T-cell (primary cell): ENCODE data around the gene TPRX1. TPM values are rescaled to one million over a fixed set of nuclear protein-coding genes. Genes with fewer than 3 reads are reported as not detected.
"Not testable (repeated sequence)": the region's sequence is repeated elsewhere in the genome, so short reads cannot be mapped to it uniquely, and the experiment has no call there.

Experiments used
- ATAC-seq, 4 experiments: fragments of 200-7000 bp in 3 of 4; fragments of 150-1000 bp in 1 of 4; cut with Tn5 transposase; replicated peaks in 1 of 4; 1 replicate in 3 of 4; 2 replicates in 1 of 4; pipeline ENCODE4 v1.10.0; 2021; ENCODE audit warnings: moderate library complexity in 3 of 4, mild to moderate bottlenecking in 2 of 4, moderate number of reproducible peaks in 1 of 4
- CTCF ChIA-PET, 2 donors: fragments of 300-600 bp; sonication (Branson Sonifier 250); formaldehyde crosslinking; loops; one replicate each; lab custom pipeline; 2022; ENCODE audit warnings: antibody characterized with exemption in 2 of 2; lab: Charles Lee
- POLR2A ChIA-PET, 2 donors: fragments of 300-600 bp; sonication (Branson Sonifier 250); formaldehyde crosslinking; loops; one replicate each; lab custom pipeline; 2022; ENCODE audit warnings: antibody characterized with exemption in 2 of 2; lab: Charles Lee
- DNase-seq, 35 experiments: peaks; one replicate each; pipeline versions ENCODE4 v3.0.0 to v3.0.0-alpha.2; 2013 to 2023
- H3K27ac ChIP-seq: one replicate; pipeline ENCODE4 v1.5.1; 2013; ENCODE audit warnings: low read length
- H3K27me3 ChIP-seq, 2 experiments: replicated peaks in 1 of 2; 1 replicate in 1 of 2; 2 replicates in 1 of 2; pipeline versions ENCODE4 v1.6.1 to v1.7.0; 2013; ENCODE audit warnings: low read length in 1 of 2, mixed read lengths in 1 of 2; ENCODE audit not compliant: control insufficient read depth in 2 of 2, insufficient read depth in 2 of 2; ENCODE audit errors: extremely low read depth in 1 of 2
- H3K36me3 ChIP-seq, 2 donors: 1 replicate in 1 of 2; 2 replicates in 1 of 2; pipeline versions ENCODE4 v1.6.1 to v1.7.0; 2013; ENCODE audit warnings: low read length in 1 of 2; ENCODE audit not compliant: control insufficient read depth in 2 of 2, insufficient read depth in 1 of 2; ENCODE audit errors: extremely low read depth in 1 of 2
- H3K4me1 ChIP-seq, 2 experiments: 1 replicate in 1 of 2; 2 replicates in 1 of 2; pipeline versions ENCODE4 v1.6.1 to v1.7.0; 2013; ENCODE audit warnings: low read length in 2 of 2, mixed read lengths in 1 of 2; ENCODE audit not compliant: insufficient read depth in 2 of 2, control insufficient read depth in 1 of 2; ENCODE audit errors: extremely low read depth in 1 of 2
- H3K4me3 ChIP-seq, 2 donors: 1 replicate in 1 of 2; 2 replicates in 1 of 2; pipeline versions ENCODE4 v1.5.1 to v1.7.0; 2013; ENCODE audit warnings: mild to moderate bottlenecking in 2 of 2, low read length in 1 of 2, moderate library complexity in 1 of 2; ENCODE audit not compliant: control insufficient read depth in 1 of 2; ENCODE audit errors: extremely low read depth in 1 of 2
- H3K9me3 ChIP-seq: 2 replicates; pipeline ENCODE4 v1.7.0; 2013
- H3K27ac Mint-ChIP-seq, 2 donors: one replicate each; pipeline ENCODE4 v1.8.0; 2020 to 2021; ENCODE audit warnings: mild to moderate bottlenecking in 2 of 2, mixed read lengths in 2 of 2
- H3K27me3 Mint-ChIP-seq, 2 donors: one replicate each; pipeline ENCODE4 v1.8.0; 2021 to 2022; ENCODE audit warnings: mixed read lengths in 2 of 2
- H3K36me3 Mint-ChIP-seq: one replicate; pipeline ENCODE4 v1.8.0; 2021; ENCODE audit warnings: mixed read lengths
- H3K4me1 Mint-ChIP-seq, 3 donors: one replicate each; pipeline ENCODE4 v1.8.0; 2020 to 2022; ENCODE audit warnings: mixed read lengths in 3 of 3, mild to moderate bottlenecking in 1 of 3
- H3K4me3 Mint-ChIP-seq, 3 donors: one replicate each; pipeline ENCODE4 v1.8.0; 2020 to 2022; ENCODE audit warnings: mild to moderate bottlenecking in 3 of 3, mixed read lengths in 3 of 3, moderate library complexity in 3 of 3
- H3K9me3 Mint-ChIP-seq, 3 donors: one replicate each; pipeline ENCODE4 v1.8.0; 2020 to 2022; ENCODE audit warnings: mixed read lengths in 3 of 3
- WGBS: methylation state at CpG from one replicate; pipeline ENCODE4 v1.1.5; 2013; ENCODE audit warnings: missing lambda C conversion rate; ENCODE audit not compliant: insufficient coverage; 5-methylcytosine and 5-hydroxymethylcytosine counted together
- total RNA-seq, 35 experiments: library from RNA in 6 of 35; stranded (reverse) in 6 of 35; fragments of 120-200 nt in 1 of 35; gene quantifications; one replicate each; pipeline versions ENCODE4 v1.2.1 to v1.2.4 and lab custom pipeline; 2013 to 2026

The TPRX1 gene
- total RNA-seq, 5 donors from 2014 or later (not counting 1 experiment from before 2014, with no cell fraction given) = not detected

- no peaks in the 10 kb centered on the region for H3K36me3 ChIP-seq
- no peak overlapping the region for H3K27ac Mint-ChIP-seq
- no peaks in the 10 kb centered on the region for H3K4me1 ChIP-seq
- DNase-seq (no peak), ATAC-seq (no peak)
- H3K27me3 ChIP-seq = peaks cover 3 to 55% of the 10 kb centered on the region in 2 experiments
- peaks cover 44 to 47% of the 10 kb centered on the region in 2 donors for H3K27me3 Mint-ChIP-seq
- ChIA-PET CTCF (interaction anchor here in 1 of 2 donors (0.6 kb wide), 1 partner anchor 21 kb away, joined by 3 read pairs; no protein-coding TSS in a partner anchor), POLR2A (no interaction called here)
- no peaks in the 10 kb centered on the region for H3K9me3 ChIP-seq
- H3K9me3 Mint-ChIP-seq = no peaks in the 10 kb centered on the region
- H3K4me1 Mint-ChIP-seq = peaks cover 0 to 4% (median 0%) of the 10 kb centered on the region in 3 donors
- H3K4me3 ChIP-seq = no peak overlapping the region
- H3K27ac ChIP-seq = no peak overlapping the region
- no peaks in the 10 kb centered on the region for H3K36me3 Mint-ChIP-seq
- WGBS = 73% methylated on average over 2 of the region's 2 CpGs
- H3K4me3 Mint-ChIP-seq = no peak overlapping the region
Measured at GRCh38 chr19:47820410-47820809, 16.1 kb upstream of the TPRX1 start.

GRCh38 chr19:47819858-47820257 is 15.5 kb upstream of the TPRX1 start:
- Histone ChIP-seq H3K36me3 (no peaks in the 10 kb centered on the region), H3K4me1 (no peaks in the 10 kb centered on the region), H3K9me3 (no peaks in the 10 kb centered on the region), H3K27ac (no peak overlapping the region), H3K27me3 (peaks cover 3 to 52% of the 10 kb centered on the region in 2 experiments), H3K4me3 (no peak overlapping the region)
- no peak overlapping the region for H3K4me3 Mint-ChIP-seq
- H3K27ac Mint-ChIP-seq = no peak overlapping the region
- H3K9me3 Mint-ChIP-seq = no peaks in the 10 kb centered on the region
- ChIA-PET CTCF (no interaction called here), POLR2A (no interaction called here)
- no peaks in the 10 kb centered on the region for H3K36me3 Mint-ChIP-seq
- DNase-seq (no peak), ATAC-seq (no peak)
- H3K27me3 Mint-ChIP-seq = peaks cover 44 to 47% of the 10 kb centered on the region in 2 donors
- H3K4me1 Mint-ChIP-seq = peaks cover 0 to 4% (median 0%) of the 10 kb centered on the region in 3 donors
- 16% methylated on average over 5 of the region's 10 CpGs for WGBS

- POLR2A ChIA-PET, H3K27ac ChIP-seq, H3K36me3 Mint-ChIP-seq, H3K4me1 ChIP-seq, ATAC-seq, DNase-seq, H3K4me1 Mint-ChIP-seq, H3K9me3 Mint-ChIP-seq, H3K27ac Mint-ChIP-seq, H3K4me3 Mint-ChIP-seq, H3K36me3 ChIP-seq, H3K4me3 ChIP-seq, H3K9me3 ChIP-seq: not testable (repeated sequence)
- WGBS = 100% methylated on average over 1 of the region's 1 CpG
- peaks cover 3 to 51% of the 10 kb centered on the region in 2 experiments for H3K27me3 ChIP-seq
- H3K27me3 Mint-ChIP-seq = peaks cover 48% of the 10 kb centered on the region in 2 donors
- CTCF ChIA-PET = interaction anchor here in 1 of 2 donors (0.5 kb wide), 1 partner anchor 51 kb away, joined by 3 read pairs; no protein-coding TSS in a partner anchor
Measured at GRCh38 chr19:47818221-47818620, 13.9 kb upstream of the TPRX1 start.

GRCh38 chr19:47816270-47816669 is 11.9 kb upstream of the TPRX1 start:
- H3K4me3 Mint-ChIP-seq, H3K27ac Mint-ChIP-seq, H3K27ac ChIP-seq, H3K4me1 ChIP-seq, H3K36me3 Mint-ChIP-seq, ATAC-seq, H3K9me3 ChIP-seq, POLR2A ChIA-PET, H3K9me3 Mint-ChIP-seq, H3K4me1 Mint-ChIP-seq, CTCF ChIA-PET, DNase-seq, H3K4me3 ChIP-seq, H3K36me3 ChIP-seq: not testable (repeated sequence)
- no CpG with 5 or more reads among the region's 8 CpGs for WGBS
- H3K27me3 ChIP-seq = peaks cover 3 to 35% of the 10 kb centered on the region in 2 experiments
- peaks cover 34 to 40% of the 10 kb centered on the region in 2 donors for H3K27me3 Mint-ChIP-seq

- DNase-seq = no peak
- Mint-ChIP-seq H3K36me3 (no peaks in the 10 kb centered on the region), H3K4me3 (no peak overlapping the region), H3K4me1 (no peaks in the 10 kb centered on the region), H3K27me3 (peaks cover 17 to 22% of the 10 kb centered on the region in 2 donors), H3K9me3 (no peaks in the 10 kb centered on the region), H3K27ac (no peak overlapping the region)
- Histone ChIP-seq H3K9me3 (no peaks in the 10 kb centered on the region), H3K27me3 (peaks cover 0 to 19% of the 10 kb centered on the region in 2 experiments), H3K4me1 (peaks cover 0 to 2% of the 10 kb centered on the region in 2 experiments), H3K4me3 (no peak overlapping the region), H3K36me3 (no peaks in the 10 kb centered on the region), H3K27ac (no peak overlapping the region)
- ChIA-PET CTCF (no interaction called here), POLR2A (no interaction called here)
- 82% methylated on average over 3 of the region's 7 CpGs for WGBS
- no peak for ATAC-seq
Measured at GRCh38 chr19:47813995-47814328, 9.6 kb upstream of the TPRX1 start.

GRCh38 chr19:47813304-47813994 is 9.1 kb upstream of the TPRX1 start:
- 50% methylated on average over 2 of the region's 17 CpGs for WGBS
- Histone ChIP-seq H3K27me3 (peaks cover 0 to 19% of the 10 kb centered on the region in 2 experiments), H3K4me3 (no peak overlapping the region), H3K36me3 (no peaks in the 10 kb centered on the region), H3K27ac (no peak overlapping the region), H3K9me3 (no peaks in the 10 kb centered on the region), H3K4me1 (peaks cover 0 to 2% of the 10 kb centered on the region in 2 experiments)
- ATAC-seq (peak; percentile 54 to 74 (median 67)), DNase-seq (peak; percentile 36 to 80 (median 63))
- CTCF ChIA-PET = interaction anchor here in 1 of 2 donors (0.6 kb wide), 1 partner anchor 53 kb away, joined by 3 read pairs; no protein-coding TSS in a partner anchor
- H3K9me3 Mint-ChIP-seq = no peaks in the 10 kb centered on the region
- H3K27ac Mint-ChIP-seq = no peak overlapping the region
- no peak overlapping the region for H3K4me3 Mint-ChIP-seq
- no peaks in the 10 kb centered on the region for H3K36me3 Mint-ChIP-seq
- H3K27me3 Mint-ChIP-seq = peaks cover 12 to 17% of the 10 kb centered on the region in 2 donors
- POLR2A ChIA-PET = no interaction called here
- H3K4me1 Mint-ChIP-seq = no peaks in the 10 kb centered on the region
